Nephron progenitor cell (in vitro differentiated cells): ENCODE measurements around the gene ZNF396.

Source experiments
- DNase-seq: peaks from one replicate; pipeline ENCODE4 v3.0.0; 2021
- H3K27ac Mint-ChIP-seq: 2 replicates; pipeline ENCODE4 v1.8.0; 2021; ENCODE audit warnings: mild to moderate bottlenecking, moderate library complexity, mixed read lengths
- H3K27me3 Mint-ChIP-seq: 2 replicates; pipeline ENCODE4 v1.8.0; 2021; ENCODE audit warnings: mild to moderate bottlenecking, low read depth, mixed read lengths; ENCODE audit not compliant: poor library complexity
- H3K36me3 Mint-ChIP-seq: 2 replicates; pipeline ENCODE4 v1.8.0; 2021; ENCODE audit warnings: low read depth, mixed read lengths
- H3K4me1 Mint-ChIP-seq: 2 replicates; pipeline ENCODE4 v1.8.0; 2021; ENCODE audit warnings: mixed read lengths
- H3K4me3 Mint-ChIP-seq: 2 replicates; pipeline ENCODE4 v1.8.0; 2021; ENCODE audit warnings: mild to moderate bottlenecking, moderate library complexity, mixed read lengths
- H3K9me3 Mint-ChIP-seq: 2 replicates; pipeline ENCODE4 v1.8.0; 2021; ENCODE audit warnings: mild to moderate bottlenecking, moderate library complexity, mixed read lengths
- CTCF ChIP-seq: fragments of 200-600 bp; sonication (generic); IDR thresholded peaks from 2 replicates; pipeline ENCODE4 v1.5.0; 2021; ENCODE audit warnings: antibody characterized with exemption

ZNF396 gene

DNA sequence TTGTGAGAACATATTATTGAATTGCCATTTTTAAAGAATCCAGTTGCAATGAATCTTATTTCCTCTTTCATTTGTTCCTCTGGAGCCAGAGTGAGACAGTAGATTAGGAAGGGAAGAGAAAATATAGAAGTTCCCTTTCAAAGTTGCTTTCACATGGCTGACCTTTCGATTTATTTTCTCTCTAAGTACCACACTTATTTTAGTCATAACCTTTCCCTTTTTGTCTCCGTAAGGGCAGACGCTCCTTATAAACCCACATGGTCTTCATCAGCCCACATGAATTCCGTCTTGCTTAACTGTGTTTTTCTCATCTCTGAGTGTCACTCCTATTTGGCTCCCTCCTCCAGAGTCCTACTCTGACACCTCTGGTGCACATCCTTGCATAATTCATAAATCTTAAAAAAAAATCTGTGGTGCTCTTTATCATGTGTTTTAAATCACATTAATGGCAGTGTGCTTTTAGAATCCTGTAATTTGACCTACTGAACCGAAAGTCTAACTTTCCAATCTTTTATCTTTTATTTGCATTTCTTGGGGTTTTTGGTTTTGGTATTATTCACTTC lies 38.5 kb upstream of the ZNF396 start:
- Mint-ChIP-seq H3K27ac (no peak overlapping the region), H3K36me3 (peaks cover 5% of the 10 kb centered on the region), H3K27me3 (peaks cover 3% of the 10 kb centered on the region), H3K9me3 (peaks cover 26% of the 10 kb centered on the region), H3K4me1 (peaks cover 19% of the 10 kb centered on the region), H3K4me3 (no peak overlapping the region)
- DNase-seq, result no peak
- no peak for TF ChIP-seq CTCF

DNA sequence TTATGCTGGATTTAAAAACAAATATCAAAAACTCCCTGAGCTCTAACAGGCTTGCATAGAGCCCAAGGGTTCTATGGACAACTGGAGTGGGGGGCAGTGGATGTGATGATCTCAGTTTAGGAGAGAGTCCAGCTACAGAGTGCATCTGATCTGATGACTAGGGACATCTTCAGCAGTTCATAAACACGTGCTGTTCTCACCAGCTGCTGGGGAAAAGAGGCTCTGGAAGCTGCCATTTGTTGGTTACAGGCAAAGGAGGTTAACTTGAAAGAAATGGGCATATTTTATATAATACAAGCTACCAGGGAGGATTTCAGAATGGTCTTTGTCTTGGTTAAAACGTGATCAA lies 36.0 kb upstream of the ZNF396 start:
- Mint-ChIP-seq H3K27me3 (peaks cover 3% of the 10 kb centered on the region), H3K27ac (no peak overlapping the region), H3K36me3 (peaks cover 5% of the 10 kb centered on the region), H3K4me1 (peaks cover 30% of the 10 kb centered on the region), H3K9me3 (peaks cover 17% of the 10 kb centered on the region), H3K4me3 (no peak overlapping the region)
- no peak for TF ChIP-seq CTCF
- no peak for DNase-seq

DNA sequence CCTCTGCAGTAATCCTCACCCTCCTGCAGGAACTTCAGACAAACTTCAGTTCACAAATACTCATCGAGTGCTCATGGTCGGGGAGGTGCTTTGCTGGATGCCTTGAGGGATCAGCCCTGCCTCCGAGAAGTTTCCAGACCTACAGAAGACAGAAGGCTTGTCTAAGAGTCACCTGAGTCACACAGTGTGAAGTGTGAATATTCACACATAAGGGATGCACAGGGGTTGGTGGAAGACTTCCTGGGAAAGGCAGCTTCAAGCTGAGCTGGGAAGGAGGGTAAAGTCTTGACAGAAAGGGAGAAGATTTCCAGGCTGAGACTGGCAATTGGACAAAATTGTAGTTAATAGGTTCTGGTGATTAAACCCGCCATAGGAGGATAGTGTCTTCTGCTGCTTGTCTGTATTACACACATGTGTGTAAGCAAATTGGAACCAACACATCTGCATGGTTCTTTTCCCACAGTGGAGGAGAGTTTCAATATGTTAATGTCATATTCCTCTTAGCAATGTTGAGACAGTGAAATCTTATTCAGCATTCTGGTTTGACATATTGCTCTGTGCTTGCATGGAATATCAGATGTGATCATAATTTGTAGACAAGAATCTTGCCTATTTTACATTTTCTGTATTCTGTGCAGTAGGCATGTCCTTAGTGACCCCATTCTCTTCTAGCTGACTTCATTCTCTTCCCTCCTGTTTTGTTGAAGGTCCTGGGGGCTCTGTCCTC lies 34.7 kb upstream of the ZNF396 start:
- DNase-seq, result no peak
- TF ChIP-seq CTCF, result no peak
- Mint-ChIP-seq H3K4me3 (no peak overlapping the region), H3K9me3 (peaks cover 5% of the 10 kb centered on the region), H3K27ac (no peak overlapping the region), H3K36me3 (no peaks in the 10 kb centered on the region), H3K4me1 (peaks cover 30% of the 10 kb centered on the region), H3K27me3 (peaks cover 3% of the 10 kb centered on the region)

DNA sequence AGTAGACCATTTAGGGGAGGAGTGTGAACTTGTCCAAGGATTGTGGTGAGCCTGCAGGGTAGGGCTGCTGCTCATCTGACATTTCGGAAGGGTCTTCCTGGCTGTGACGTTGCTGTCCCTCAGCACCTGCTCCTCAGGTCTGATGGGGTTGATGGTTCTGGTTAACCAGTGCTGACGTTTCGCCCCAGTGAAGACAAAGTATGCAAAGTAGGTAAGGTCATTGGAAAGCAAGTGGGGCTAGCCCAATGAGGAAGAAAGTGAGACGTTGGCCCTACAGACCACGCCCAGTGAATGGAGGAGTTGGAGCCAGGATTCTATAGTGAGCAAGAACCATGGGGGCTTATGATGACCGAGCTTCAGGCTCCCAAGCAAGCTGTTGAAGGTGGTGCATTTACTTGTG lies 33.4 kb upstream of the ZNF396 start:
- H3K27me3 Mint-ChIP-seq, result peaks cover under 1% of the 10 kb centered on the region
- no peak overlapping the region for H3K27ac Mint-ChIP-seq
- no peaks in the 10 kb centered on the region for H3K9me3 Mint-ChIP-seq
- H3K4me3 Mint-ChIP-seq, result no peak overlapping the region
- DNase-seq, result no peak
- no peak for TF ChIP-seq CTCF
- H3K36me3 Mint-ChIP-seq, result no peaks in the 10 kb centered on the region
- H3K4me1 Mint-ChIP-seq, result peaks cover 24% of the 10 kb centered on the region

GRCh38 chr18:35409911-35410310 lies 32.8 kb upstream of the ZNF396 start:
- Mint-ChIP-seq H3K9me3 (peaks cover 4% of the 10 kb centered on the region), H3K27me3 (no peaks in the 10 kb centered on the region), H3K27ac (no peak overlapping the region), H3K4me1 (peaks cover 23% of the 10 kb centered on the region), H3K36me3 (no peaks in the 10 kb centered on the region), H3K4me3 (no peak overlapping the region)
- no peak for DNase-seq
- TF ChIP-seq CTCF, result no peak

DNA sequence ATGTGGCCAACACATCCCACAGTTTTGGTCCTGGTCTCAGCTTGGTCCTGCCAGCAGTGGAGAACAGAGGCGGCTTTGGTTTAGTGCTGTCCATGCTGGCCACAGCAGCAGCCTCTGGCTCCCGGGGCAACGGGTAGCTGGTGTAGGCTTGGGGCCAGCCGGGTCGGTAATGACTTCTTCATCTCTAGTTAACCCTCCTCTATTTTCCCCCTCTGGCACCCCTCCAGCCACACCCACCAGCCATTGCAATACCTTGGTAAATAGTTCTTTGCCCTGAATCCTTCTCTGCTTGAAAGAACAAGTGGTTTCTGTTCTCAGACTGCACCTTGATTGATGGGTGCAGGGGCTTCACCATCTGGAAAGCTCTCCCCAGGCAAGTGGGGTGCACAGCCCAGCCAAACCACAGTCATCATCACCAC lies 31.7 kb upstream of the ZNF396 start:
- no peak overlapping the region for H3K27ac Mint-ChIP-seq
- no peak overlapping the region for H3K4me3 Mint-ChIP-seq
- no peaks in the 10 kb centered on the region for H3K27me3 Mint-ChIP-seq
- H3K9me3 Mint-ChIP-seq, result peaks cover 6% of the 10 kb centered on the region
- H3K4me1 Mint-ChIP-seq, result peaks cover 23% of the 10 kb centered on the region
- no peak for TF ChIP-seq CTCF
- DNase-seq, result no peak
- no peaks in the 10 kb centered on the region for H3K36me3 Mint-ChIP-seq
